Measurements from ENCODE around the gene MDGA2. TPM values are rescaled to one million over a fixed set of nuclear protein-coding genes. Genes with fewer than 3 reads are reported as not detected.

Gene MDGA2
- total RNA-seq, 1 donor from 2014 or later, result 0.20 TPM

GRCh38 chr14:47490766-47491165 is 184.6 kb downstream of the MDGA2 start:
- no peak for DNase-seq (ENCODE audit: low spot score)

GRCh38 chr14:47490353-47490752 is 185.1 kb downstream of the MDGA2 start:
- no peak for DNase-seq (ENCODE audit: low spot score)

- DNase-seq (ENCODE audit: low spot score), result no peak
Measured at GRCh38 chr14:47485421-47485820, 190.0 kb downstream of the MDGA2 start.

- DNase-seq (ENCODE audit: low spot score), result no peak
Measured at GRCh38 chr14:47483449-47483848, 192.0 kb downstream of the MDGA2 start.

GRCh38 chr14:47471075-47471474 is 204.3 kb downstream of the MDGA2 start:
- no peak for DNase-seq (ENCODE audit: low spot score)

GRCh38 chr14:47466916-47467315 is 208.5 kb downstream of the MDGA2 start:
- DNase-seq (ENCODE audit: low spot score), result no peak

- no peak for DNase-seq (ENCODE audit: low spot score)
Measured at GRCh38 chr14:47454025-47454424, 221.4 kb downstream of the MDGA2 start.

GRCh38 chr14:47447076-47447475 is 228.3 kb downstream of the MDGA2 start:
- DNase-seq (ENCODE audit: low spot score), result no peak

GRCh38 chr14:47442211-47442610 is 233.2 kb downstream of the MDGA2 start:
- DNase-seq (ENCODE audit: low spot score), result peak; percentile 11

GRCh38 chr14:47439953-47440352 is 235.5 kb downstream of the MDGA2 start:
- DNase-seq (ENCODE audit: low spot score), result no peak

GRCh38 chr14:47438650-47439140 is 236.7 kb downstream of the MDGA2 start:
- no peak for DNase-seq (ENCODE audit: low spot score)

GRCh38 chr14:47435331-47435965 is 240.0 kb downstream of the MDGA2 start:
- no peak for DNase-seq (ENCODE audit: low spot score)

GRCh38 chr14:47427629-47428028 is 247.8 kb downstream of the MDGA2 start:
- DNase-seq (ENCODE audit: low spot score), result no peak

GRCh38 chr14:47425302-47425701 is 250.1 kb downstream of the MDGA2 start:
- DNase-seq (ENCODE audit: low spot score), result no peak

GRCh38 chr14:47422191-47422590 is 253.2 kb downstream of the MDGA2 start:
- no peak for DNase-seq (ENCODE audit: low spot score)

GRCh38 chr14:47411523-47411922 is 263.9 kb downstream of the MDGA2 start:
- no peak for DNase-seq (ENCODE audit: low spot score)

- no peak for DNase-seq (ENCODE audit: low spot score)
Measured at GRCh38 chr14:47392326-47392725, 283.1 kb downstream of the MDGA2 start.

GRCh38 chr14:47390831-47391504 is 284.4 kb downstream of the MDGA2 start:
- DNase-seq (ENCODE audit: low spot score), result no peak

GRCh38 chr14:47389535-47389934 is 285.9 kb downstream of the MDGA2 start:
- no peak for DNase-seq (ENCODE audit: low spot score)

GRCh38 chr14:47366006-47366405 is 309.4 kb downstream of the MDGA2 start:
- DNase-seq (ENCODE audit: low spot score), result no peak

- no peak for DNase-seq (ENCODE audit: low spot score)
Measured at GRCh38 chr14:47365233-47365632, 310.2 kb downstream of the MDGA2 start.

GRCh38 chr14:47353186-47353585 is 322.2 kb downstream of the MDGA2 start:
- DNase-seq (ENCODE audit: low spot score), result no peak

GRCh38 chr14:47346849-47347248 is 328.6 kb downstream of the MDGA2 start:
- DNase-seq (ENCODE audit: low spot score), result no peak

Measured in mucosa of gallbladder (tissue), 1 donor.